IgD-negative memory B cell (primary cell): Measurements from ENCODE around the gene KRTAP4-12. TPM values are rescaled to one million over a fixed set of nuclear protein-coding genes. Genes with fewer than 3 reads are reported as not detected.
"Not testable (repeated sequence)": the region's sequence is repeated elsewhere in the genome, so short reads cannot be mapped to it uniquely, and the experiment has no call there.

Experiments
- H3K27ac Mint-ChIP-seq, 3 donors: one replicate each; pipeline ENCODE4 v1.8.0; 2020 to 2022; ENCODE audit warnings: mild to moderate bottlenecking in 3 of 3, mixed read lengths in 3 of 3, moderate library complexity in 1 of 3
- H3K27me3 Mint-ChIP-seq: one replicate; pipeline ENCODE4 v1.8.0; 2021; ENCODE audit warnings: mixed read lengths
- H3K36me3 Mint-ChIP-seq: one replicate; pipeline ENCODE4 v1.8.0; 2020; ENCODE audit warnings: mild to moderate bottlenecking, mixed read lengths
- H3K4me1 Mint-ChIP-seq, 3 donors: one replicate each; pipeline ENCODE4 v1.8.0; 2020 to 2022; ENCODE audit warnings: mixed read lengths in 3 of 3, mild to moderate bottlenecking in 1 of 3
- H3K4me3 Mint-ChIP-seq, 4 donors: one replicate each; pipeline ENCODE4 v1.8.0; 2020 to 2022; ENCODE audit warnings: mild to moderate bottlenecking in 4 of 4, mixed read lengths in 4 of 4, moderate library complexity in 3 of 4
- H3K9me3 Mint-ChIP-seq, 3 donors: one replicate each; pipeline ENCODE4 v1.8.0; 2020 to 2021; ENCODE audit warnings: mixed read lengths in 3 of 3, mild to moderate bottlenecking in 1 of 3
- polyA plus RNA-seq: library from polyadenylated mRNA; unstranded; fragments of 300-500 nt; fragmentation: Illumina TruSeq; gene quantifications from one replicate; pipeline ENCODE4 v1.2.3, GENCODE V29; 2021

The KRTAP4-12 gene
- polyA plus RNA-seq, 1 donor from 2014 or later = not detected

- not testable (repeated sequence) for H3K4me1 Mint-ChIP-seq, H3K9me3 Mint-ChIP-seq, H3K36me3 Mint-ChIP-seq, H3K4me3 Mint-ChIP-seq
- H3K27me3 Mint-ChIP-seq = peaks cover 16% of the 10 kb centered on the region
- peak within 1 kb of the TSS in 1 of 3 donors; percentile 6 for H3K27ac Mint-ChIP-seq
These were observed 39.7 kb downstream of the KRTAP4-12 start, which contains the start of gene KRTAP4-7 for GRCh38 chr17:41084100-41084856. Gene KRTAP4-7 (plus strand): TSS chr17:41084150. CDS start chr17:41084207, 57 bp downstream.

- H3K4me3 Mint-ChIP-seq, H3K27ac Mint-ChIP-seq, H3K4me1 Mint-ChIP-seq, H3K36me3 Mint-ChIP-seq, H3K9me3 Mint-ChIP-seq: not testable (repeated sequence)
- peaks cover 17% of the 10 kb centered on the region for H3K27me3 Mint-ChIP-seq
These were observed 40.6 kb downstream of the KRTAP4-12 start for GRCh38 chr17:41083427-41083826.

- Mint-ChIP-seq H3K27ac (no peak overlapping the region), H3K36me3 (no peaks in the 10 kb centered on the region), H3K9me3 (peaks cover 0 to 5% (median 0%) of the 10 kb centered on the region in 3 donors), H3K4me1 (no peaks in the 10 kb centered on the region), H3K4me3 (no peak overlapping the region), H3K27me3 (peaks cover 16% of the 10 kb centered on the region)
These were observed 41.4 kb downstream of the KRTAP4-12 start for GRCh38 chr17:41082626-41083025.

GRCh38 chr17:41076788-41077187 lies 47.2 kb downstream of the KRTAP4-12 start:
- H3K27ac Mint-ChIP-seq = no peak overlapping the region
- peaks cover 9% of the 10 kb centered on the region for H3K27me3 Mint-ChIP-seq
- H3K9me3 Mint-ChIP-seq = peaks cover 0 to 5% (median 0%) of the 10 kb centered on the region in 3 donors
- no peak overlapping the region for H3K4me3 Mint-ChIP-seq
- no peaks in the 10 kb centered on the region for H3K36me3 Mint-ChIP-seq
- no peaks in the 10 kb centered on the region for H3K4me1 Mint-ChIP-seq

- Mint-ChIP-seq H3K4me1 (no peaks in the 10 kb centered on the region), H3K27me3 (peaks cover 5% of the 10 kb centered on the region), H3K27ac (no peak overlapping the region), H3K4me3 (no peak overlapping the region), H3K9me3 (peaks cover 0 to 5% (median 2%) of the 10 kb centered on the region in 3 donors), H3K36me3 (no peaks in the 10 kb centered on the region)
These were observed 50.3 kb downstream of the KRTAP4-12 start for GRCh38 chr17:41073676-41074075.

Other genes starting within 250 kb of the KRTAP4-12 start
- not detected for gene KRT20, start 238.9 kb downstream of the KRTAP4-12 start, polyA plus RNA-seq
- not detected for gene KRT23, start 186.5 kb downstream of the KRTAP4-12 start, polyA plus RNA-seq
- not detected for gene KRT39, start 157.2 kb downstream of the KRTAP4-12 start, polyA plus RNA-seq
- not detected for gene KRT40, start 139.9 kb downstream of the KRTAP4-12 start, polyA plus RNA-seq
- not detected for gene KRTAP3-3, start 130.0 kb downstream of the KRTAP4-12 start, polyA plus RNA-seq
- not detected for gene KRTAP3-2, start 124.3 kb downstream of the KRTAP4-12 start, polyA plus RNA-seq
- gene KRTAP3-1, start 115.1 kb downstream of the KRTAP4-12 start, polyA plus RNA-seq = not detected
- gene KRTAP1-5, start 97.0 kb downstream of the KRTAP4-12 start, polyA plus RNA-seq = not detected
- gene KRTAP1-4, start 94.0 kb downstream of the KRTAP4-12 start, polyA plus RNA-seq = not detected
- gene KRTAP1-3, start 89.3 kb downstream of the KRTAP4-12 start, polyA plus RNA-seq = not detected
- gene KRTAP1-1, start 82.7 kb downstream of the KRTAP4-12 start, polyA plus RNA-seq = not detected
- not detected for gene KRTAP2-1, start 76.9 kb downstream of the KRTAP4-12 start, polyA plus RNA-seq
- not detected for gene KRTAP2-2, start 69.0 kb downstream of the KRTAP4-12 start, polyA plus RNA-seq
- gene KRTAP2-3, start 64.1 kb downstream of the KRTAP4-12 start, polyA plus RNA-seq = not detected
- not detected for gene KRTAP2-4, start 58.3 kb downstream of the KRTAP4-12 start, polyA plus RNA-seq
- not detected for gene KRTAP4-7, start 40.0 kb downstream of the KRTAP4-12 start, polyA plus RNA-seq
- not detected for gene KRTAP4-8, start 26.0 kb downstream of the KRTAP4-12 start, polyA plus RNA-seq
- not detected for gene KRTAP4-16, start 22.0 kb downstream of the KRTAP4-12 start, polyA plus RNA-seq
- gene KRTAP4-9, start 18.8 kb downstream of the KRTAP4-12 start, polyA plus RNA-seq = not detected
- gene KRTAP4-11, start 5.8 kb downstream of the KRTAP4-12 start, polyA plus RNA-seq = not detected
- gene KRTAP4-6, start 16.4 kb upstream of the KRTAP4-12 start, polyA plus RNA-seq = not detected
- not detected for gene KRTAP4-5, start 25.6 kb upstream of the KRTAP4-12 start, polyA plus RNA-seq
- gene KRTAP4-4, start 36.6 kb upstream of the KRTAP4-12 start, polyA plus RNA-seq = not detected
- gene KRTAP4-3, start 44.0 kb upstream of the KRTAP4-12 start, polyA plus RNA-seq = not detected
- gene KRTAP4-2, start 54.0 kb upstream of the KRTAP4-12 start, polyA plus RNA-seq = not detected
- not detected for gene KRTAP4-1, start 60.7 kb upstream of the KRTAP4-12 start, polyA plus RNA-seq
- gene KRTAP9-1, start 65.7 kb upstream of the KRTAP4-12 start, polyA plus RNA-seq = not detected
- gene KRTAP9-2, start 102.5 kb upstream of the KRTAP4-12 start, polyA plus RNA-seq = not detected
- gene KRTAP9-3, start 108.3 kb upstream of the KRTAP4-12 start, polyA plus RNA-seq = not detected
- not detected for gene KRTAP9-8, start 113.8 kb upstream of the KRTAP4-12 start, polyA plus RNA-seq
- gene KRTAP9-4, start 125.5 kb upstream of the KRTAP4-12 start, polyA plus RNA-seq = not detected
- not detected for gene KRTAP9-9, start 131.2 kb upstream of the KRTAP4-12 start, polyA plus RNA-seq
- not detected for gene KRTAP9-6, start 141.2 kb upstream of the KRTAP4-12 start, polyA plus RNA-seq
- gene KRTAP9-7, start 151.5 kb upstream of the KRTAP4-12 start, polyA plus RNA-seq = not detected
- gene KRTAP29-1, start 178.7 kb upstream of the KRTAP4-12 start, polyA plus RNA-seq = not detected
- not detected for gene KRTAP16-1, start 185.1 kb upstream of the KRTAP4-12 start, polyA plus RNA-seq
- gene KRTAP17-1, start 191.5 kb upstream of the KRTAP4-12 start, polyA plus RNA-seq = not detected
- gene KRT33A, start 226.6 kb upstream of the KRTAP4-12 start, polyA plus RNA-seq = not detected
- gene KRT33B, start 245.6 kb upstream of the KRTAP4-12 start, polyA plus RNA-seq = not detected